GM21529 (cell line): ENCODE results near the gene OR4D10.
"Not testable (repeated sequence)": the region's sequence is repeated elsewhere in the genome, so short reads cannot be mapped to it uniquely, and the experiment has no call there.

Source experiments
- ATAC-seq: cut with Tn5 transposase; IDR thresholded peaks from one replicate; pipeline ENCODE4 v1.9.1; 2021; ENCODE audit not compliant: unreplicated experiment

Gene OR4D10

DNA sequence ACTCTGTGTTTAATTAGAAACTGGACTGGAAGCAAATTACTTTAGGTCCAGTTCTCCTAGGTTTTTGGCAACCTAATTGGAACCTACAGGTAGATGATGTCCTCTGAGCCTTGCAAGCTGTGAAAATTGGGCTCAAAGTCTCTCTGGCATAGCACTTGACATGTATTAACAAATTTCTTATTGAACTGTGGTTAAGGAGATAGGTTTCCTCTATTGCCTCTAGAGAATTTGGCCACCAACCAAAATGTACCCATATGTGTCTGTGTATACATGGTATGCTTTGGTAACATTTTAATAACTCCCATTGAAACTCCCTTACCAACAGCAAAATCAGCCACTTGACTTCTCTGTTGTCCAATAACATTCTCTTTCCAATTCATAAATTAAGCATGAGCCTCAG lies at the start of gene OR4D10:
OR4D10 (plus strand) TSS at position 301 of the 400 bp plus-strand sequence. CDS start 4,115 bp downstream, outside the sequence.
- no peak for ATAC-seq

DNA sequence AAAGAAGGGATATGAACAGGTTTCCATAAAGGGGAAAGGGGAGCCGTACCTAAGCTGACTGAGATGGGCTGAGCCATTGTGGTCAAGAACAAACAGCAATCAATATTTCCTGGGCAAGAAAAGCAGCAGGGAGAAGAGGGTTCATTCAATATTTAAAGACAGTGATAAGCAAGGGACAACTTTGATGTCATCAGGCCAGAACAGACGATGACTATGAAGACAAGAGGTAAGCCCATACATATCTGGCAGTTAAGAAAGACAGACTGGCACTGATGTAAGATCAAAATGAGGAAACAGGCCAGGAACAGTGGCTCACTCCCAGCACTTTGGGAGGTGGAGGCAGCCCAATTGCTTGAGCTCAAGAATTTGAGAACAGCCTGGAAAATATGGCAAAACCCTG lies 49.3 kb upstream of the OR4D10 start:
- ATAC-seq, result no peak

DNA sequence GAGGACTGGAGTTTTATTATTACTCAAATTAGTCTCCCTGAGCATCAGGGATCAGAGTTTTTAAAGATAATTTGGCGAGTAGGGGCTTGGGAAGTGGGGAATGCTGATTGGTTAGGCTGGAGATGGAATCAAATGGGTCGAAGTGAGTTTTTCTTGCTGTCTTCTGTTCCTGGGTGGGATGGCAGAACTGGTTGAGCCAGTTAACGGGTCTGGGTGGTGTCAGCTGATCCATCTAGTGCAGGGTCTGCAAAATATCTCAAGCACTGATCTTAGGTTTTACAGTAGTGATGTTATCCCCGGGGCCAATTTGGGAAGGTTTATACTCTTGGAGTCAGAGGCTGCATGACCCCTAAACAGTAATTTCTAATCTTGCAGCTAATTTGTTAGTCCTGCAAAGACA lies 48.0 kb upstream of the OR4D10 start:
- no peak for ATAC-seq

DNA sequence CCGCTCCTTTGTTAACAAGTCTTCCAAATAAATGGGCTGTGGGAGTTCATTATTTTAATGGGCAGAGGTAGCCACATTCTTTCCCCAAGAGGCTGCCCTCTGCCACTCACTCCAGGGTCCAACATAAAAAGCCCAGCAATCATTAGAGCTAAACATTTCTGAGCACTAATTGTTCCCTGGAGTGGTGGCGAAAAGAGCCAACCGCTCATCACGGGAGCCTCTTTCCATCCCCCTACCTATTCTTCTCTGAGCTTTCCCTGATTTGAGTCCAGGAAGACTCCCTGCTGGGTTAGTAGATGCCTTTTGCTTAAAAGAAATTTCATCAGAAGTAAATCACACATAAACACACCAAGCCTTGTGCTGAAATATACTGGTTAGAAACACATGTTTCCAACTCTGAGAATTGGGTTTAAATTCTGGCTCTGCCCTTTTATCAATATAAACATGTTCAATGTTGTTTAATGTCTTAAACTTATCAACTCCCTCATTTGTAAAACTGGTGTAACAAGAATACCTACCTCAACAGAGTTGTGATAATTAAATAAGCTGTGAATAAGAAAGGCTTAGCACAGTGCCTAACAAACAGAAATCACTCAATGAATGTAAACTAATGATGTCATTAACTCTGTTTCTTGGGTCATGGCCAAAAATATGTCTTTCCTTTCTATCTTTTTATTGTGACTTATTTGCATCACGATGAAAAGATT lies 46.6 kb upstream of the OR4D10 start, which contains the start of gene OR5A2:
OR5A2 (minus strand) TSS at position 53 of the 707 bp plus-strand sequence. CDS start 3,460 bp downstream, outside the sequence.
- ATAC-seq, result no peak

DNA sequence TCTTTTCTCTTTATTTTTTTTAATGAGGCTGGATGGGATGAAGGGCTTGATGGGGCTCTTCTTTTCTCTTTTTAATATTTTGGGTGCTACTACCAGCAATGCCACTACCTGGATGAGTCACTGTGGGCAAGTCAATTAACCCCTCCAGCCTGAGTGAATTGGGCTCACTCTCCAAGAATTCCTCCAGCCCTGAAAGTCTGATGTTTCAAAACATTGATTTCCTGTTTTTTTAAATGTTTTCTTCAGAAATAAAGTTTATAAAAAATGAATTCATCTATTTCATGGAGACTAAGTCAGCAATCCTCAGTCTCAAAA lies 46.1 kb upstream of the OR4D10 start:
- no peak for ATAC-seq

DNA sequence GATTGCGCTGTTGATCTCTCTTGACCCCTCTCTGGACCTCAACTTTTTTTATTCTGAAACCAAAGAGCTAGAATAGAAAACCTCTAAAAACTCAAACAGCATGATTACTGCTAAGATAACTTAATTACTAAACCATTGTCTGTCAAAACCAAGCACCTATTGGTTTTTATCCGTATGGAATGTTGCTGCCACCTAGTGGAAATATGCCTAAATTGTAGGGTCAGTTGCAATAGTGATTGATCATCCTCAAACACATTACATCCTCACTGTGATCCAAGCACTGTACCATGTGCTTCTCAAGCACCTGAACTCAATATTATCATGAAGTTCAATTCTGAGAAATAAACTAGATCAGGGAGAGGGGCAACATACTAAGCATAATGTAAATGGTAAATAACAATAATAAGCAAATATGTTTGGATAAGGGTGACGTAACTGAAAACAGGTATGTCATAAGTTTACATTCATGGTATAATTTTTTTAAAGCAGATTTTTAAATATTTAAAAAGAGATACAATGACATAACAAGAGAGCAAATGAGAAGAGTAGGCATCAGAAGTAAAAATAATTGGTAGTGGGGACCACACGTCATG lies 43.1 kb upstream of the OR4D10 start:
- no peak for ATAC-seq

DNA sequence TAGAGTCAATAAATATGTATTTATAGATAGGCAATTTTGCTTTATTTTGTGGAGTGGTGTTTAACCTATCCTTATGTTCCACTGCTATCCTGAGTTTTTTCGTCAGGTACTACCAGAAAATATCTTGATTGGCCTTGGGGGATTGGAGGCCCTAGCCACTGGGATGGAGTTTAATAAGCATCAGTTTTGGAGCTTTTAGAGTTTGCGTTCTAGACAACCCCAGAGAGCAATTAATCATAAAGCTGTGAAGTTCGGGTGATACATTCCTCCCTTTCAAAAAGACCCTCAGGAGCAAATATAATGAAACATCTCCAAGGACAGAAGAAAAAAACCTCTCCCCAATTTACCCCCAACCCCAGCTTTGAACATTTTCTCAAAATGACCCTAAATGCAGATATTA lies 36.9 kb upstream of the OR4D10 start, which contains the start of gene OR5A1:
OR5A1 (plus strand) TSS at position 301 of the 400 bp plus-strand sequence. CDS start 6,700 bp downstream, outside the sequence.
- ATAC-seq, result no peak

DNA sequence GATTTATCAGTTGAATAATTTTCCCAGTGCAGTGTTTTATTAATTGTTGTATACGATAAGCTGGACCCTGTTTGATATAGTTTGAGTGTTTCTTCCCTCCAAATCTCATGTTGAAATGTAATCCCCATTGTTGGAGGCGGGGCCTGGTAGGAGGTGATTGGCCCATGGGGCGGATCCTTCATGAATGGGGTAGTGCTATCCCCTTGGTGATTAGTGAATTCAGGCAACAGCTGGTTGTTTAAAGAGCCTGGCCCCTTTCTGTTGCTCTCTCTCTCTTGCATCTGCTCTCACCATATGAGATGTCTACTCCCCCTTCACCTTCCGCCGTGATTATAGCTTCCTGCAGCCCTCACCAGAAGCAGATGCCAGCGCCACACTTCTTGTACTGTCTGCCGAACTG lies 35.3 kb upstream of the OR4D10 start:
- no peak for ATAC-seq

DNA sequence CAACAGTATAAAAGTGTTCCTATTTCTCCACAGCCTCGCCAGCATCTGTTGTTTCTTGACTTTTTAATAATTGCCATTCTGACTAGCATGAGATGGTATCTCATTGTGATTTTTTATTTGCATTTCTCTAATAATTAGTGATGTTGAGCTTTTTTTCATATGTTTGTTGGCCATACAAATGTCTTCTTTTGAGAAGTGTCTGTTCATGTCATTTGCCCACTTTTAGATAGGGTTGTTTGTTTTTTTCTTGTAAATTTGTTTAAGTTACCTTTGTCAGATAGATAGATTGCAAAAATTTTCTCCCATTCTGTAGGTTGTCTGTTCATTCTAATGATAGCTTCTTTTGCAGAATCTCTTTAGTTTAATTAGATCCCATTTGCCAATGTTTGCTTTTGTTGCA lies 27.5 kb upstream of the OR4D10 start:
- ATAC-seq, result not testable (repeated sequence)

DNA sequence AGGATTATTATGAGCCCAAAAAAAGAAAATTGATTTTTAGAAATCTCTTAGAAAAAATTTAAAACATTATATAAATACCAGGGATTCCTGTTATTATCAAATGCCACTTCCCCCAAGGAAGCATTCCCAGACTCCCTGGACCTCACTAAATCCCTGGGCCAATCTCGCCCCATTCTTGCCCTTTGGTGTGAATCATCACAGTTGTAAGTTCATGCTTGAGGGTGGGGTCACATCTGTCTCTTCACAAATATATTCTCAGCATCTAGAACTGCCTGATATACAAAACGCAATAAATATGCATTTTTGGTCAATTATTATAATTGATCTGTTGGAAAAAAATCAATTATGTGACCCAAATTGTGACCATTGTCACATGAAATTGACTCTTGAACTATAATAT lies 24.6 kb upstream of the OR4D10 start:
- ATAC-seq, result no peak

DNA sequence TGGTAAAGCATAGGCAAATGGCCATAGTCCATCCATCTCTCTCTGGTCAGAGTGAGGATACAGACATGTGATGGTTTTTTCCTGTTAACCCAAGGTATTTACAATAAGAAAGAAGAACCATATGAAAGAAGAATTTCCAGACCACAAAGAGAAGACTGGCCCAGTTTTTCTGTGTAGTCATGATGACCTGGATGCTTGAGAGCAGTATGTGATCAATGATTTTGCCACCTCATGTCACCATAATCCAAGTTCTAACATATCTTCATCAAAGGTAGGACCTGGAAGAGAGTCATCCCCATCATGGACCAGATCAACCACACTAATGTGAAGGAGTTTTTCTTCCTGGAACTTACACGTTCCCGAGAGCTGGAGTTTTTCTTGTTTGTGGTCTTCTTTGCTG lies 16.5 kb upstream of the OR4D10 start, which contains the start of gene OR4D6:
OR4D6 (plus strand) TSS at position 301 of the 400 bp plus-strand sequence; CDS start at position 301, 0 bp downstream.
- ATAC-seq, result no peak

DNA sequence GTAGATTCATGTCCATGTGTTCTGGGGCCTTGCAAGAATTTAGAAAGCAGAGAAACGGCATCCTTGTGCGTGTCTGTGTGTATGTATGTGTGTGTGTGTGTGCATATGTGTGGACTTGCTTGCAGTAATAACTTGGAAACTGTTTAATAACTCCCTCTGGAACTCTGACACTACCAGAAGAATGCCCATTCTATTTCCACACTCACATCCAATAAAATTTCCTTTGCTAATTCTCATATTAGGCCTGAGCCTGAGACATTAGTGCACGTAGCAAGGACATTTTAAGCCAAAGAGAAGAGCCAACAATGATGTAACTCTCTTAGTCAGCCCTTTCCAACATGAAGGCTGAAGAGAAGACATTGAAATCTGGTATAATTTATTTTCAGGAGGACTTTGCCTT lies 13.2 kb upstream of the OR4D10 start:
- no peak for ATAC-seq

DNA sequence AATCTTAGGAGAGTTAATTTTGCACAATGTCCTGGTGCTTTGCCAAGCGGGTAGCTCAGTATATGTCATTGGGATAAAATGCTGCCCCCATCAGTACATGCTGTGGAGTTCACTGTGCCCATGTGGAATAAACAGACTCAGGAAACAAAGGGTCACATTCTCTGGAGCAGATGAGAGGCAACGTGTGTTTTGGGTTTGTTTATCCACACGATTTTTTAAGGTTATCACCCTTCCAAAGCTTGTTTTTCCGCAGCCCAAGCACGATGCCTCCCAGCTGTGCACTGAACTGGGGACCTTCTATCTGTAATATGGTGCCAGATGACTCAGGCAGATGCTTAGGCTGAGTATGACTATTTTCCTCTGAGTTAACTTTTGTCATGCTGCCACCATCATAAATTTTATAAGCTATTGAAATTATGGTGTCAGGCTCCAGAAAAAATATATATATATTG lies 9.9 kb upstream of the OR4D10 start:
- no peak for ATAC-seq

DNA sequence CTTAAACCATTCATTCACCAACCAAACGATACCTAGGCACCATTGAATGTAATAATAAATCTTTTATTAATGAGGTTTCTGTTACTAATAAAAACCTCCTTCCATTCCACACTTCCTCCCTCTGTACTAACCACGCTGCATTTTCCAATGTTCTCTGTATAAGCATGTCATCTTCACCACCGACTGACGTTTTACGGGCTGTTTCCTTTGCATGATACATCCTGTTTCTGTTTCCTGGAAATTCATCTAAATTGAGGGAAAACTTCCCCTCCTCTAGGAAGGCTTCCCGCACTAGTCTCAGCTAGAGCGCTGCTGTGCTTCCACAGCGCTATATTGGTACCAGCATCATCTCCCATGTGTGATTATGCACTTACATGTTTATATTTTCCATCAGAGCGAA lies 2.1 kb downstream of the OR4D10 start:
- no peak for ATAC-seq

DNA sequence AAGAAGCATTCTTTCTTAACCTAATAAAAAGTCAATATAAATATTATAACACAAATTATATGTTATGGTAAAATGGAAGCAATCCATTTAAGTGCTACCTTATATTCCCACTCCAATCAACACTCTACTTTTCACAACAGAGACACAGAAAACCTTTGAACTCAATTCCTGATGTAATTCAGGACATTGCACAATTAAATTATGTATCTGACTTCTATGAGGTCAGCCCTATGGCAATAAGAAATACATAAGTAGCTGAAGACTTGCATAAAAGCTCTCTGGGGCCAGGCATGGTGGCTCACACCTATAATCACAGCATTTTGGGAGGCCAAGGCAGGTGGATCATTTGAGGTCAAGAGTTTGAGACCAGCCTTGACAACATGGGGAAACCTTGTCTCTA lies 6.8 kb downstream of the OR4D10 start:
- no peak for ATAC-seq

DNA sequence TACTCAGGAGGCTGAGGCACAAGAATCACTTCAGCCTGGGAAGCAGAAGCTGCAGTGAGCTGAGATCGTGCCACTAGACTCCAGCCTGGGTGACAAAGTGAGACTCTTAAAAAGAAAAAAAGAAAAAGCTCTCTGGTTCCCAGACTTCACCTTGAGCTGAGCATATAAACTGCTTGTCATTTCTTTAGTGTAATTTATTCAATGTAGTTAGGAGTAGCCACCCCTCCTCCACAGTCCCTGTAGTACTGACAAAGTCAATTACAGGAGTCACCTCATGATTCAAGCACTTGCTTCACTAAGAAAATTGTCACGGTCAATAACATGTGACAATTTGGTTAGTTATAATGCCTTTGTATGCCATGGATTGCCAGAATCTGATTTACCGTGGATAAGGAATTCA lies 7.2 kb downstream of the OR4D10 start:
- no peak for ATAC-seq

DNA sequence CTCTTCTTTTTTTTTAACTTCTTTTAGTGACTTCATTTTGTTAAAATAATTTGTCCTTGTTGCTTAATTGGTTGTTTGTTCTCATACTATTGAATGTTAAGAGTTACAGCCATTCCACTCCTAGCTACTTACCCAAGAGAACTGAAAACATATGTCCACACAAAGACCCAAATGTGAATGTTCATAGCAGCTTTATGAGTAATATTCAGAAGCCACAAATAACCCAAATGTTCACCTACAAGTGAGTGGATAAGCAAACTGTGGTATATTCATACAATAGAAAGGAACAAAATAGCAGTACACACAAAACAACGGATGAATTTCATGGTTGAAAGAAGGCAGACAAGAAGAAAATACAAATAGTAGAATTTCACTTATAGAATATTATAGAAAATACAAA lies 28.8 kb downstream of the OR4D10 start:
- peak; percentile 57 for ATAC-seq

DNA sequence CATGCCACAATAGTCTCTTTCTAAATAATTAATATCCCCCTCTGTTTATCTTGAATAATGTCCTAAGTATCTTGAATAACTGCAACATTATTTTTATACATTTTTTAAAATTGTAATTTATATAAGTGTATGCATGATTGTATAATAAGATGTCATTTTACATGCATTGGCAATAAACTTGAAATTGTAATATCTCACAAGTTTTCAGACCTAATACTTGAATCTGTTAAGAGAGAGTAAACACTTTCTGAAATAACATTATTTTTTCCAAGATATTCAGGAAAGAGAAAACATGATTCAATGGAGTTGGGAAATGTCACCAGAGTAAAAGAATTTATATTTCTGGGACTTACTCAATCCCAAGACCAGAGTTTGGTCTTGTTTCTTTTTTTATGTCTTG lies 30.2 kb downstream of the OR4D10 start, which contains the start of gene OR4D11:
OR4D11 (plus strand) TSS at position 301 of the 400 bp plus-strand sequence; CDS start at position 301, 0 bp downstream.
- no peak for ATAC-seq

DNA sequence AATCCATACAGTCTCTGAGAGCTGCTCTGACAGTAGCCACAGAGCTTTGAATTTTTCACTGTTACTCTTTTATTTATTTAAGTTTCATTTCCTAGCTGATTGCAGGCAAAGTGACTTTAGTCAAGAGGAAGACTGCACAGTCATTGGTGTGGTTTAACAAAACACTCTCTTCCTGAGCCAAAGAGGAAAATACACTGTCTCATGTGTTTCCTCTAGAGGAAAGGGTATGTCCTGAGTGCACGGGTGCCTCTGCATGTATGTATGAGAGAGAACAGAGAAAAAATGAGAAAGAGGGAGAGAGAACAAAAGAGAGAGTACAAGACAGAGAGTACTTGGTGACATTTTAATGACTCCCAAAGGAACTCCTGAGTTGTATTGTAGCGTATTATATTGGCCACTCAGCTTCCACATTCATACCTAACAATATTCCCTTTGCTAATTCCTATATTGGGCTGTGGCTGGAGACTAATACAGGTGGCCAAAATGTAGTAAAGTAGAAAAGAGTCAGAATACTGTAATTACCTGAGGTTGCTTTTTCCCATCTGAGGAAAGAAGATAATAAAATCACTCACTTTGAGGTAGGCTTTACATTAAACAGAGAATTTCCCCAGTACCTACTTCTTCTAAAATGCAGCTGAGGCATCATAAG lies 38.0 kb downstream of the OR4D10 start, which contains the start of gene OR4D9:
OR4D9 (plus strand) TSS at position 599 of the 649 bp plus-strand sequence. CDS start 3,374 bp downstream, outside the sequence.
- ATAC-seq, result no peak

DNA sequence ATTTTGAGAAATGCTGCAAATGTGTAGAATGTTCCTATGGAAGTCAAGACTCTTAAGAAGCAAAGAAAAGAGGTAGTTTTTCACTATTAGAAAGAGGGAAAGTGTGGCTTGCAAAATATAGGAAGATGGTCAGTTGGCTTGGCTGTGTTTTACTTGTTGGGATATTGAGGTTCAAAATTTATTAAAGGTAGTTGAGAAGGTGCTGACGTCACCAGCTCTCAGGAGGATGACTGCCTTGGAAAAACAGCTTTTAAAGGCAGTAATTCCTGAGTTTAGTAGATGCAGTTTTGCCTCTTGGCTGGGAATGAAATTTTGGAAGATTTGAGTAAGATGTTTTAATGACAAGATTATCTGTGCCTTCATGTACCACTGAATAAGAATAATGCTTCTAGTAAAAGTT lies 38.6 kb downstream of the OR4D10 start:
- no peak for ATAC-seq

DNA sequence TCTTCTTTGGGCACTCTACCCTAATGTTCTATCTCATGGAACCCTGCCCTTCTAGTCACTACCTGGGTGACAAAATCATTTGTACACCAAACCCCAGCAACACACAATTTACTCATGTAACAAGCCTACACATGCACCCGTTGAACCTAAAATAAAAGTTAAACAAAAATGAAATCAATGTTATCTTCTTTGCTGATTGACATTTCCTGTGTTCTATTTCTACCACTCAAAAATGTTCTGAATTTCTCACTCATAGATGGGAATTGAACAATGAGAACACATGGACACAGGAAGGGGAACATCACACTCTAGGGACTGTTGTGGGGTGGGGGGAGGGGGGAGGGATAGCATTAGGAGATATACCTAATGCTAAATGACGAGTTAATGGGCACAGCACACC lies 47.0 kb downstream of the OR4D10 start:
- ATAC-seq, result not testable (repeated sequence)

DNA sequence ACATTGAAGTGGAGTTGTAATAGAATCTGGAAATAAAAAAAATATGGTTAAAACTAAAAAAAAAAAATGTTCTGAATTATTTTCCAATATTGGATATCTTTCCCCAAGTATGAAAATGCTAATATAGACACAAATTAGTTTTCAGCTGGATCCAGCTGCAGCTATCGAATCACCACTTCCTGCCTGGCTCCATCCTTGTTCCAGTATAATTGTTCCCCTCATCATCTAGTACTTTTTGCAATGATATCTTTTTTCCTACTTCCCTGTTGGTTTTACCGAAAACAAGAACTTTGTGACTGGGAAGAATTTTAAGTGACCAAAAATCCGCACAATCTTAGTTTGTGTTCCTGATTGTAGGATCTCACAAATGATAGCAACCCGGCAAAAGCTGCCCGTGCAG lies 47.6 kb downstream of the OR4D10 start:
- ATAC-seq, result no peak
